ENCODE data around the gene ATF7IP. TPM values are rescaled to one million over a fixed set of nuclear protein-coding genes. Genes with fewer than 3 reads are reported as not detected.
A peak's percentile ranks its signal among the peaks of the same experiment; 100 is the strongest.

Gene ATF7IP
- total and polyA plus RNA-seq, 10 donors: 10.2 to 170 (median 111) TPM

DNA sequence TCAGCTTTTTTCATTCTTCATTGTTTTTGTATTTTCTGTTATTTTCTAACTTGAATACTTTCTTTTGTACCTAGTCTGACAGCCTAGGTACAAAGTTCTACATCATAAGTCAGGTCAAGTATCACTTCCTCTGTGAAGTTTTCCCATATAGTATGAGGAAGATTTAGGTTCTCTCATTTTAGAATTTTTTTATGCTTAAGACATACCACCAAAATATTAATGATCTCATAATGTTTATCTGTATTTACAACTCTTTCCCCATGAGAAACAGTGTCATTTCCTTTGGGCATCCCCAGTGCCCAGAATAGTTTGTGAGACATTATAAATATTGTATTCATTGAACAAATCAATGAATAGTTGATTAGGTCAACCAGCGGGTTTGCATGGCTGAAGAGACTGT lies 3.1 kb upstream of the ATF7IP start:
- H3K36me3 ChIP-seq: no peaks in the 10 kb centered on the region
- intact Hi-C loops (cut with DNase I; ENCODE audit: low total_unique reads): no loop called here
- TF ChIP-seq POLR2AphosphoS5 (IDR thresholded peaks at IDR 0.05): no peak
- H3K27me3 ChIP-seq (replicated peaks in 1 of 7): no peaks in the 10 kb centered on the region
- peaks cover 0 to 7% (median 0%) of the 10 kb centered on the region in 8 donors for H3K9me3 ChIP-seq
- no peak for DNase-seq
- peak overlapping the region in 6 of 8 donors; percentile 38 to 97 (median 70) for H3K27ac ChIP-seq
- H3K4me1 ChIP-seq: peaks cover 0 to 33% (median 16%) of the 10 kb centered on the region in 6 donors
- no peak overlapping the region for H3K4me3 ChIP-seq
- 66 to 83% (median 77%) methylated on average over 1 of the region's 1 CpG for WGBS, 5 donors

- intact Hi-C loops (cut with DNase I; ENCODE audit: low total_unique reads): no loop called here
- Histone ChIP-seq H3K36me3 (peaks cover 0 to 9% (median 3%) of the 10 kb centered on the region in 6 donors), H3K27me3 (replicated peaks in 1 of 7) (no peaks in the 10 kb centered on the region), H3K4me1 (peaks cover 12 to 57% (median 36%) of the 10 kb centered on the region in 6 donors), H3K4me3 (peak overlapping the region; percentile 45 to 79 (median 56)), H3K9me3 (peaks cover 0 to 14% (median 0%) of the 10 kb centered on the region in 8 donors), H3K27ac (peak overlapping the region; percentile 97 to 99 (median 98))
- TF ChIP-seq POLR2A (IDR thresholded peaks at IDR 0.05): no peak
- TF ChIP-seq, protein P1, sequence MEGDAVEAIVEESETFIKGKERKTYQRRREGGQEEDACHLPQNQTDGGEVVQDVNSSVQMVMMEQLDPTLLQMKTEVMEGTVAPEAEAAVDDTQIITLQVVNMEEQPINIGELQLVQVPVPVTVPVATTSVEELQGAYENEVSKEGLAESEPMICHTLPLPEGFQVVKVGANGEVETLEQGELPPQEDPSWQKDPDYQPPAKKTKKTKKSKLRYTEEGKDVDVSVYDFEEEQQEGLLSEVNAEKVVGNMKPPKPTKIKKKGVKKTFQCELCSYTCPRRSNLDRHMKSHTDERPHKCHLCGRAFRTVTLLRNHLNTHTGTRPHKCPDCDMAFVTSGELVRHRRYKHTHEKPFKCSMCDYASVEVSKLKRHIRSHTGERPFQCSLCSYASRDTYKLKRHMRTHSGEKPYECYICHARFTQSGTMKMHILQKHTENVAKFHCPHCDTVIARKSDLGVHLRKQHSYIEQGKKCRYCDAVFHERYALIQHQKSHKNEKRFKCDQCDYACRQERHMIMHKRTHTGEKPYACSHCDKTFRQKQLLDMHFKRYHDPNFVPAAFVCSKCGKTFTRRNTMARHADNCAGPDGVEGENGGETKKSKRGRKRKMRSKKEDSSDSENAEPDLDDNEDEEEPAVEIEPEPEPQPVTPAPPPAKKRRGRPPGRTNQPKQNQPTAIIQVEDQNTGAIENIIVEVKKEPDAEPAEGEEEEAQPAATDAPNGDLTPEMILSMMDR (IDR thresholded peaks at IDR 0.05 in 8 of 11, conservative IDR thresholded peaks at IDR 0.05 in 3 of 11): no peak
- no peak for TF ChIP-seq POLR2AphosphoS5 (IDR thresholded peaks at IDR 0.05)
- WGBS, 5 donors: 93 to 97% (median 95%) methylated on average over 8 of the region's 8 CpGs
- no peak for DNase-seq
Observed at GRCh38 chr12:14364583-14365271, 755 bp upstream of the ATF7IP start.

DNA sequence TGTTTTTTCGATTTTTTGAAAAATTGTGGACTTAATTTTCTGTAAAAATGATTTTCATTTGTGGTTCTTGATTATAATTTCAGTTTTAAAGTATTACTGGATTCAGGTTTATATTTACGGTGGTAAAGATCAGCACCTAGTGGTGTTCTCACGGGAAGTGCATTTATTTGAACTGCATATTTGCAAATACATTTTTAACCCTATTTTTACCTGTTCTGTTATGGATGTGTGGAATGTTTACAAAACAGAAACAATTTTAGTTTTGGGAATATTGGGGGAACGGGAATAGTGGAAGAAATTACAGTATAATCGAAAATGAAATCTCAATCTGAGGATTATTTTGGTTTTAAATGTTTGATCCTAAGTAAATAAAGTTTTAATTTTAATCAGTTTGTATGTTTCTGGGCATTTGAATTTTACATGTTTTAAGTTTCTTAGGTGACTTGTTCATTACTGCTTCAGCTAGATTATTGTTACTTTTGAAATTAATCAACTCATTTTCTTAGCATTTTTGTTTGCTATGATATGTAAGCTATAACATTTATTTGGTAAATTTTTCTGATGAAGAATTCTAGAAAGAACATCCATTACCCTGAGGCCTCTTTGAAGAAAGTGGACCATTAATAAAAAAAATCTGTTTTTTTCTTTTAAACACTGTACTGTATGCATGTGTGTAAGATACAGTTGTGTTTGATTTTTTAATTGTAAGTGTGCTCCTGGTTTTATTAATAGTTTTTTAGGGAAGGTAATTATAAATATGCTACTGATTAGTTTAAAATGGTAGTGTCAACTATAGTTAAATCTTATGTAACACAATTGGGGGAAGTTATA lies 942 bp downstream of the ATF7IP start:
- Histone ChIP-seq H3K4me1 (peaks cover 13 to 70% (median 41%) of the 10 kb centered on the region in 6 donors), H3K4me3 (peak overlapping the region; percentile 45 to 79 (median 56)), H3K27ac (peak overlapping the region; percentile 97 to 99 (median 98)), H3K9me3 (peaks cover 0 to 23% (median 0%) of the 10 kb centered on the region in 8 donors), H3K36me3 (peaks cover 0 to 19% (median 8%) of the 10 kb centered on the region in 6 donors), H3K27me3 (replicated peaks in 1 of 7) (no peaks in the 10 kb centered on the region)
- intact Hi-C loops (cut with DNase I; ENCODE audit: low total_unique reads): loop anchor here (2.0 kb wide), 1 partner anchor 106 kb away; no protein-coding TSS in a partner anchor
- DNase-seq: no peak
- TF ChIP-seq, protein P1 (IDR thresholded peaks at IDR 0.05 in 8 of 11, conservative IDR thresholded peaks at IDR 0.05 in 3 of 11): peak in 6 of 11 experiments; percentile 12 to 57 (median 34)
- TF ChIP-seq POLR2AphosphoS5 (IDR thresholded peaks at IDR 0.05) (no peak), POLR2A (IDR thresholded peaks at IDR 0.05) (no peak)
- WGBS, 5 donors: 2 to 4% (median 3%) methylated on average over 5 of the region's 5 CpGs

DNA sequence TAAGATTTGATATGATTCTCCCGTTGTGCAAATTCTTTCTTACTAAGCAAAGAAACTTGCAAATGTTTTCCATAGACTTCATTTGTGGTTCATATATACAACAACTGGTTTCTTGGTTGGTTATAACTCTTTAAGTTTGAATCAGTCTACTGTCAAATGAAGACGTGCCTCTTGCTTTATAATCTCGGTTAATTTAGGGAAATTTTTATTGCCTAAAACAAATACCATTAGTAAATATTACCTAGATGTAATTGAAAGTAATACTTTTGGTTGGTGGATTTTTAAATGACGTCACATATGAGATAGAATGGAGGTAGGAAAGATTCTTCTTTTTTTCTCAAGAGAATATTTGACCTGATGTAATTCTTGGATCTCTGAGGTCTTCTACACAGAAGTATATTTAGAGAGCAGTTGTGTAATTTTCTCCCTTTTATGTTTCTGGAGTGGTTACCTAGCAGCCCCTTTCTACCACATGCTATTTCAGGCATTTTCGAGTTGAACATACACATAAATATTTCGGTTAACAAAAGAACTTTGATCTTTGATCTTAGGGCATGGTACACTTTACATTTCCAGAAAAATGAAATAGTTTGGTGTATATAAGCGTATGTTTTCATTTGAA lies 1.7 kb downstream of the ATF7IP start:
- TF ChIP-seq, protein P1 (IDR thresholded peaks at IDR 0.05 in 8 of 11, conservative IDR thresholded peaks at IDR 0.05 in 3 of 11): no peak
- TF ChIP-seq POLR2AphosphoS5 (IDR thresholded peaks at IDR 0.05): no peak
- TF ChIP-seq POLR2A (IDR thresholded peaks at IDR 0.05): no peak
- H3K4me3 ChIP-seq: peak overlapping the region; percentile 45 to 79 (median 56)
- 3 to 5% (median 4%) methylated on average over 7 of the region's 7 CpGs for WGBS, 5 donors
- no peaks in the 10 kb centered on the region for H3K27me3 ChIP-seq (replicated peaks in 1 of 7)
- H3K36me3 ChIP-seq: peaks cover 0 to 19% (median 8%) of the 10 kb centered on the region in 6 donors
- H3K9me3 ChIP-seq: peaks cover 0 to 23% (median 0%) of the 10 kb centered on the region in 8 donors
- H3K27ac ChIP-seq: peak overlapping the region; percentile 97 to 99 (median 98)
- intact Hi-C loops (cut with DNase I; ENCODE audit: low total_unique reads): loop anchor here (2.0 kb wide), 1 partner anchor 106 kb away; no protein-coding TSS in a partner anchor
- H3K4me1 ChIP-seq: peaks cover 19 to 71% (median 44%) of the 10 kb centered on the region in 6 donors
- DNase-seq: no peak
